ENCODE data around the gene OR1L8. TPM values are rescaled to one million over a fixed set of nuclear protein-coding genes. Genes with fewer than 3 reads are reported as not detected.
"Not testable (repeated sequence)": the region's sequence is repeated elsewhere in the genome, so short reads cannot be mapped to it uniquely, and the experiment has no call there.

Gene OR1L8, protein sequence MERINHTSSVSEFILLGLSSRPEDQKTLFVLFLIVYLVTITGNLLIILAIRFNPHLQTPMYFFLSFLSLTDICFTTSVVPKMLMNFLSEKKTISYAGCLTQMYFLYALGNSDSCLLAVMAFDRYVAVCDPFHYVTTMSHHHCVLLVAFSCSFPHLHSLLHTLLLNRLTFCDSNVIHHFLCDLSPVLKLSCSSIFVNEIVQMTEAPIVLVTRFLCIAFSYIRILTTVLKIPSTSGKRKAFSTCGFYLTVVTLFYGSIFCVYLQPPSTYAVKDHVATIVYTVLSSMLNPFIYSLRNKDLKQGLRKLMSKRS
- under 1 TPM in 2 of 3 donors, not detected in 1; 0.03 to 0.04 TPM for polyA plus RNA-seq

DNA sequence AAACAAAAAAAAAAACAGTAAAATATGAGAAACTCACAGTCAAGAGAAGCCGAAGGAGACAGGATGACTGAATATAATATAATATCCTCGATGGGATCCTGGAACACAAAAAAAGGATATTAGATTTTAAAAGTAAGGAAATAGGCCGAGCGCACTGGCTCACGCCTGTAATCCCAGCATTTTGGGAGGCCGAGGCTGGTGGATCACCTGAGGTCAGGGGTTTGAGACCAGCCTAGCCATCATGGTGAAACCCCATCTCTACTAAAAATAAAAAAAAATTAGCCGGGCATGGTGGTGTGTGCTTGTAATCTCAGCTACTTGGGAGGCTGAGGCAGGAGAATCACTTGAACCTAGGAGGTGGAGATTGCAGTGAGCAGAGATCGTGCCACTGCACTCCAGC is at the start of gene OR1L8:
TSS of gene OR1L8 (minus strand) at position 101 of the 400 bp plus-strand sequence. CDS start 14,907 bp downstream, outside the sequence.
- H3K27ac ChIP-seq (ENCODE audit: low read depth, low read length), result not testable (repeated sequence)
- 84 to 91% (median 85%) methylated on average over 8 of the region's 8 CpGs for WGBS, 3 donors

DNA sequence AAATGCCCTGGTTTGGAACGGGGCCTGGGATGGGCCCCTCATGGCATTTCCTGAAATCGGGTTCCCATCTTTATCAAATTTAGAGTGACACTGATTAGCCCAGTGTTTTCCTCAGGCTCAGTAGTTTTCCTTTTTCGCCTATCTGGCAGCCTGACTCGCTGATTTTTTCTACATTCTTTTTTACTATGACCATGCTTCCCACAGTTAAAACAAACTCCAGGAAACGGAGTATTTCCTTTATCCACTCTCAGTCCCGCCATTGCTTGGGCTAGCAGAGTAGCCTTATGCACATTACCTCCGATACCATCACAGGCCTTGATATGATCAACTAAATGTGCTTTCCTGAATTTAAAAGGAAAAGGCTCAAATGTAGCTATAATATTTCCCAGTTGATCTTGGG is 36.8 kb upstream of the OR1L8 start:
- WGBS, 3 donors, result 56 to 69% (median 65%) methylated on average over 7 of the region's 7 CpGs
- no peak overlapping the region for H3K27ac ChIP-seq (ENCODE audit: low read depth, low read length)

GRCh38 chr9:122614362-122614761 is 31.2 kb upstream of the OR1L8 start, which contains the start of gene OR1Q1:
Gene OR1Q1 (plus strand): TSS chr9:122614738. CDS start chr9:122614738, 0 bp downstream.
- 89 to 92% (median 90%) methylated on average over 1 of the region's 1 CpG for WGBS, 3 donors
- no peak within 1 kb of the TSS for H3K27ac ChIP-seq (ENCODE audit: low read depth, low read length)

DNA sequence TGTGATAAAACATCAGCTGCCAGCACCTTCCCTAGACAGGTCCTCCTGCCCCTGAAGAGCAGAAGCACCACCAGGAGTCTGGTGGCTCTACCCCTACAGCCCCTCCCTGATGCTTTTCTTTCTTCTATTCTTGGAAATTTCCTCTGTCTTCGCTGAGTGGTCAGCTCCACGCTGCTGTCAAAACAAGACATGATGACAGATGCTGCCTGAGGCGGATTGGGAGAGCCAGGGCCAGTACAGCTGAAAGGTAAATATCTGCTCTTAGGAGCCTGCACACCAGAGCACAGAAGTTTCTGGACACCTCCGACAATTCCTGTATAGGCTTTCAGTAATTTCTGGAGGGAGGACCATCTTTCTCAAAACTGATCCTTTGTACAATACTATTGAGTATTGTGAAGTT is 26.6 kb upstream of the OR1L8 start:
- H3K27ac ChIP-seq (ENCODE audit: low read depth, low read length), result no peak overlapping the region
- WGBS, 3 donors, result 64 to 83% (median 76%) methylated on average over 4 of the region's 4 CpGs

GRCh38 chr9:122606587-122606986 is 23.4 kb upstream of the OR1L8 start:
- H3K27ac ChIP-seq (ENCODE audit: low read depth, low read length), result no peak overlapping the region
- WGBS, 3 donors, result 68 to 91% (median 68%) methylated on average over 1 of the region's 1 CpG

DNA sequence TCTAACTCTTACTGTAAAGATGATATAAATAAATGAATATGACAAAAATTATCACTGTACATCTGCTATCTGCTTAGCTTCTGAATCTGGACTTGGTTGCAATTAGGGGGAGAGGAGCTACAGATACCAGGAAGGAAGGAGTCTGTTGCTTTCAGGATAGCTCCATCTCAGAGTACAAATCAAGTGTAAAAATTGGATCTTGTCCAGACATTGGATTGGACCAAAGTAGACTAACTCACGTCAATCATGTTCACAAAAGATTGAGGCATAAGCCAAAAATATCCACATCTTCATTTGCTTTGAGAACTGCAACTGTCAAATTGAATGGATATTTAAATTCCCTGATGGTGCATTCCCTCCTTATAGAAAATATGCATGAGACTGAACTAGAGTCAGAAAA is 22.5 kb upstream of the OR1L8 start:
- WGBS, 3 donors, result 34 to 58% (median 46%) methylated on average over 1 of the region's 1 CpG
- no peak overlapping the region for H3K27ac ChIP-seq (ENCODE audit: low read depth, low read length)

- 75 to 80% (median 77%) methylated on average over 3 of the region's 3 CpGs for WGBS, 3 donors
- H3K27ac ChIP-seq (ENCODE audit: low read depth, low read length), result no peak overlapping the region
These were observed 2.8 kb downstream of the OR1L8 start for GRCh38 chr9:122580360-122580759.

DNA sequence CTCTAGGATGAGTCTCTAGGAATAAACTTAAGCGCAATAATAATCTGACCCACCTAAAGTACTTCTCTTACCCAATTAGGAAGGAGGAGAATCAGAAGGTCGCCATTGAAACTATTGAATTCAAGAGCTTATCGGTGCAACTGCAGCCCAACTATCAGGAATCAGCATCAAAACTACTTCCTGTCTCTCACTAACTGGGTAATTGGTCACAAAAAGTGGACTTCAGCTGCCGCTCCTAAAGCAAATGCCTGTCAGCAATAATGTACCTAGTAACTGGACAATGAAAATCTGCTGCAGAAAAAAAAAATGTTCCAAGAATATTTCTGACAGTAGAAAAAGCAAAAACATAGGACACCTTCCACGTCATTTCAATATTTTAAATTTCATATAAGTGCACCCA is 3.3 kb downstream of the OR1L8 start:
- H3K27ac ChIP-seq (ENCODE audit: low read depth, low read length), result no peak overlapping the region
- WGBS, 3 donors, result 72 to 76% (median 74%) methylated on average over 5 of the region's 5 CpGs

DNA sequence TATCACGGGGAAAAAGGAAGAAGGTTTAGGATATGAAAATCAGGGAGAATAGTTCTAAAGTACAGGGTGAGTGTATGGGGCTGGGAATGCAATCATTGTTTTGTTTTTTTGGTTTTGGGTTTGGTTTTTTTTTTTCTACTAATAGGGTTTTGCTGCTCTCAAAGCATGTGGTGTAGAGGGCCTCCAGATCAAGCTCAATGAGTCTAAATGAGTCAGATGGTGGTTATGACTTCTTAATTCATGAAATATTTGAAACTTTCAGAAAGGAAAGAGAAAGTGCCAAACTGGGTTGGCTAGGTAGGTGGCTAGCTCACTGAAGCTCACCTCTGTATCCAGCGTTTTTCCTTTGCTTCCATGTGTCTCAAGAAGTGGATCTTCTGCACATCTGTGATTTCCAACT is 10.7 kb downstream of the OR1L8 start:
- no peak overlapping the region for H3K27ac ChIP-seq (ENCODE audit: low read depth, low read length)
- 70 to 93% (median 82%) methylated on average over 2 of the region's 2 CpGs for WGBS, 3 donors

GRCh38 chr9:122567901-122568300 is 15.3 kb downstream of the OR1L8 start:
- WGBS, 3 donors, result 76 to 95% (median 94%) methylated on average over 4 of the region's 4 CpGs
- H3K27ac ChIP-seq (ENCODE audit: low read depth, low read length), result no peak overlapping the region

DNA sequence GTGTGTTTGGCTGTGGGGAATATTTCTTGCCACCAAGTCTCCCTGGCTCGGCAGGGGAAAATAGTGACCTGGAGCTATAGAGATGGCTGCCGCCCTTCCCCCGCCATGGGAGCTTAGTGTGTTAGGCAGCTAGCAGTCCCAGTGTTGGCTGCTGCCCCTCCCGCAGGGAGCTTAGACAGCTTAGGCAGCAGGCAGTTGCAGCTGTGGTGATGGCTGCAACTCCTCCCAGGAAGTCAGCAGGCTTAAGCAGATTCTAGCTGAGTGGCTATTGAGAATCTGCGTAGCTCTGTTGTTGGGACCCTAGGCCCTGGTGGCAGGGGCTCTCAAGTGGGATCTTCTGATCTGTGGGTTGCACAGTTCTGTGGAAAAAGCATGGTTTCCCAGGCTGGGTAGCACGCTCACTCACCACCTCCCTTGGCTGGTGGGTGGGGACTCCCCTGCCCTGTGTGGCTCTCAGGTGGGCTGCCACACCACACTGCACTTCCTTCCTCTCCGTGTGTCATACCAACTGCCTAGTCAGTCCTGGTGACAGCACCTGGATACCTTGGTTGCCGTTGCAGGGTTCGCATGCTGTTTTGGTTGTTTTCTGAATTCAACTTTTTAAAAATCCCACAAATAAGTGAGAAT is 20.9 kb downstream of the OR1L8 start:
- H3K27ac ChIP-seq (ENCODE audit: low read depth, low read length), result no peak overlapping the region
- 35 to 51% (median 47%) methylated on average over 9 of the region's 9 CpGs for WGBS, 3 donors

DNA sequence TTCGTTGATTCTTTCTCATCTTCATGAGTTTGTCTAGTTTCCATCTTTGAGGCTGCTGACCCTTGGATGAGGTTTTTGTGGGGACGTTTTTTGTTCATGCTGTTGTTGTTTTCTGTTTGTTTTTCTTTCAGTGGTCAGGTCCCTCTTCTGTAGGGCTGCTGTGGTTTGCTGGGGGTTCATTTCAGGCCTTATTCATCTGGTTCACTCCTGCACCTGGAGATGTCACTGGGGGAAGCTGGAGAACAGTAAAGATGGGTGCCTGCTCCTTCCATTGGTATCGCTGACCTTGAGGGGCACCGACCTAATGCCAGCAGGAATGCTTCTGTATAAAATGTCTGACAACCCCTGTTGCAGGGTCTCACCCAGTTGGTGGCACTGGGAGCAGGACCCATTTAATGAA is 21.7 kb downstream of the OR1L8 start:
- 81 to 85% (median 83%) methylated on average over 4 of the region's 4 CpGs for WGBS, 3 donors
- H3K27ac ChIP-seq (ENCODE audit: low read depth, low read length), result no peak overlapping the region

- WGBS, 3 donors, result 49 to 81% (median 72%) methylated on average over 2 of the region's 2 CpGs
- H3K27ac ChIP-seq (ENCODE audit: low read depth, low read length), result no peak within 1 kb of the TSS
These were observed 30.4 kb downstream of the OR1L8 start, which contains the start of gene OR1N2 for GRCh38 chr9:122552812-122553211. Gene OR1N2 (plus strand): TSS chr9:122553112. CDS start chr9:122553212, 100 bp downstream.

- WGBS, 3 donors, result 64 to 84% (median 79%) methylated on average over 5 of the region's 5 CpGs
- H3K27ac ChIP-seq (ENCODE audit: low read depth, low read length), result no peak overlapping the region
These were observed 31.8 kb downstream of the OR1L8 start for GRCh38 chr9:122551371-122551770.

GRCh38 chr9:122546196-122546595 is 37.0 kb downstream of the OR1L8 start:
- H3K27ac ChIP-seq (ENCODE audit: low read depth, low read length), result no peak overlapping the region
- WGBS, 3 donors, result 44 to 67% (median 62%) methylated on average over 8 of the region's 8 CpGs

- WGBS, 3 donors, result 50 to 70% (median 68%) methylated on average over 2 of the region's 2 CpGs
- no peak overlapping the region for H3K27ac ChIP-seq (ENCODE audit: low read depth, low read length)
These were observed 44.4 kb downstream of the OR1L8 start for GRCh38 chr9:122538757-122539156.

- H3K27ac ChIP-seq (ENCODE audit: low read depth, low read length), result not testable (repeated sequence)
- WGBS, 3 donors, result 65 to 77% (median 71%) methylated on average over 7 of the region's 7 CpGs
These were observed 46.1 kb downstream of the OR1L8 start for GRCh38 chr9:122537066-122537465.

DNA sequence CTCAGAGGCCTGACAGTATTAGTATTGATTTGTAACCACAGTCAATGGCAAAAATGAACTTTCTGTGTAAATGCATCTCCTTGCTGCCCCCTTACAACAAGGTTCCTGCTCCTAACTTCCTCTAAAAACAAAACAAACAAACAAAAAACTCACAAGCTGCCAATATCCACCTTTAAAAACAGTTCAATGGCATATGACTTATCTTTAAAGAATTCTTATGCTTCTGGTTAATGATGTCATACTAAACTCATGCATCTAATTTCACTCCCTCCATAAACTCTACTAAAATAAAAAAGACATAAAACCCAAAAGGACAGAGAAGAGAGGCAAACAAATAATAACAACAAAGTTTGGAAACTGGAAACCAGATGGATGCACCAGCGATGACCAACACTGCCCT is 47.0 kb downstream of the OR1L8 start:
- 87 to 97% (median 90%) methylated on average over 1 of the region's 1 CpG for WGBS, 3 donors
- H3K27ac ChIP-seq (ENCODE audit: low read depth, low read length), result no peak overlapping the region

DNA sequence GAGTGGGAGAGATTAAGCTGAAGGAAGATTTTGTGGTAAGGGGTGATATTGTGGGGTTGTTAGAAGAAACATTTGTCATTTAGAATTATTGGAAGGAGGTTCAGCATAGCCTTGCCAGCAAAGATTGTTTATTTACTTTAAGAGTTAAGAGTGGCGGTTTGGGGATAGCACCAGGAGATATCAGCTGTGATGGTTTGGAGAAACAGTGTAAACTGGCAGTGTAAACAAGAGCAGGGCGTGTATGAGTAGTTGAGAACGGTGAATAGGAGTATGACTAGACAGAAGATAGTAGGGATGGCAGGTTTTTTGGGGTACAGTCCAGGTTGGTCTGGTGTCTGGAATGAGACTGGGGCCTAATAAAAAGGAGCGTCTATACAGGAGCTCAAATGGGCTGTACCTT is 52.0 kb downstream of the OR1L8 start:
- WGBS, 3 donors, result 50 to 82% (median 71%) methylated on average over 4 of the region's 4 CpGs
- not testable (repeated sequence) for H3K27ac ChIP-seq (ENCODE audit: low read depth, low read length)

DNA sequence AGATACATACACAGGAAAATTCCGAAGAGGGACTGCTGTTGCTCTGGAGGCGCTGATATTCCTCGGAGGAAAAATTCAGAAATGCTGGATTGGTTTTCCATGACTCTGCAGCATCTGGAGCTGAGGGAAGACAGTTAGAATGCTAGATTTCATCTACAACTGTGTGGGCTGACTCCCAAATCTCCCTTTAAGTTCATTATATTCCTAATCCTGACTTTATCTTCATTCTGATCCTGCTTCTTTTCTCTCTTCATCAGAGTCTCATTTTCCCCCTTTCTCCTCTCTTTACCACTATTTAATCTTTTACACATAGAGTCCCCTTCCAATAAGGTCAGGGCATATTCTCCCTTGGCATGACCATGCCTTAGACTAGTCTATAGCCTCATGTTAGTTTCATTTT is 56.0 kb downstream of the OR1L8 start, which contains the start of gene OR1N1:
TSS of gene OR1N1 (minus strand) at position 101 of the 400 bp plus-strand sequence. CDS start at position 101, 0 bp downstream.
- WGBS, 3 donors, result 83 to 96% (median 94%) methylated on average over 3 of the region's 3 CpGs
- H3K27ac ChIP-seq (ENCODE audit: low read depth, low read length), result no peak within 1 kb of the TSS
